Measurements from ENCODE around the gene GJA3. TPM values are rescaled to one million over a fixed set of nuclear protein-coding genes. Genes with fewer than 3 reads are reported as not detected.

GJA3 gene
- total RNA-seq, 1 donor = under 0.01 TPM

GRCh38 chr13:20193907-20194631 lies 33.2 kb upstream of the GJA3 start:
- Histone ChIP-seq H3K4me3 (ENCODE audit: insufficient read depth, low read length) (no peak overlapping the region), H3K36me3 (ENCODE audit: insufficient read depth, low read length) (no peaks in the 10 kb centered on the region), H3K79me2 (ENCODE audit: insufficient read depth, low read length) (no peaks in the 10 kb centered on the region), H3K9me3 (ENCODE audit: low read depth, low read length) (no peaks in the 10 kb centered on the region), H3K4me2 (ENCODE audit: insufficient read depth, low read length) (no peak overlapping the region), H3K27ac (ENCODE audit: low read depth, low read length) (no peak overlapping the region), H2AFZ (ENCODE audit: low read length) (no peak overlapping the region), H4K20me1 (ENCODE audit: insufficient read depth, low read length) (no peaks in the 10 kb centered on the region), H3K4me1 (ENCODE audit: insufficient read depth, low read length) (peaks cover 18% of the 10 kb centered on the region), H3K27me3 (ENCODE audit: insufficient read depth, low read length) (peaks cover 73% of the 10 kb centered on the region)
- no peak for DNase-seq (ENCODE audit: insufficient read length, low spot score, missing footprints)
- no peak for TF ChIP-seq CTCF (IDR thresholded peaks at IDR 0.05; ENCODE audit: extremely low read depth, low read depth, low read length)

- no peaks in the 10 kb centered on the region for H3K9me3 ChIP-seq (ENCODE audit: low read depth, low read length)
- peak; percentile 83 for DNase-seq (ENCODE audit: insufficient read length, low spot score, missing footprints)
- H3K27ac ChIP-seq (ENCODE audit: low read depth, low read length) = no peak overlapping the region
- no peaks in the 10 kb centered on the region for H3K79me2 ChIP-seq (ENCODE audit: insufficient read depth, low read length)
- no peak overlapping the region for H2AFZ ChIP-seq (ENCODE audit: low read length)
- H3K4me1 ChIP-seq (ENCODE audit: insufficient read depth, low read length) = peaks cover 18% of the 10 kb centered on the region
- no peak for TF ChIP-seq CTCF (IDR thresholded peaks at IDR 0.05; ENCODE audit: extremely low read depth, low read depth, low read length)
- H4K20me1 ChIP-seq (ENCODE audit: insufficient read depth, low read length) = no peaks in the 10 kb centered on the region
- H3K36me3 ChIP-seq (ENCODE audit: insufficient read depth, low read length) = no peaks in the 10 kb centered on the region
- H3K4me3 ChIP-seq (ENCODE audit: insufficient read depth, low read length) = peak overlapping the region; percentile 61
- peak overlapping the region; percentile 45 for H3K4me2 ChIP-seq (ENCODE audit: insufficient read depth, low read length)
- H3K27me3 ChIP-seq (ENCODE audit: insufficient read depth, low read length) = peaks cover 66% of the 10 kb centered on the region
Observed at GRCh38 chr13:20193162-20193906, 32.5 kb upstream of the GJA3 start.

GRCh38 chr13:20192836-20193161 lies 31.9 kb upstream of the GJA3 start, which contains the start of gene GJB2:
Gene GJB2, minus strand, starts transcription at chr13:20192938. Its CDS starts 3,357 bp downstream, at chr13:20189581.
- peaks cover 61% of the 10 kb centered on the region for H3K27me3 ChIP-seq (ENCODE audit: insufficient read depth, low read length)
- H3K4me1 ChIP-seq (ENCODE audit: insufficient read depth, low read length) = peaks cover 18% of the 10 kb centered on the region
- peak; percentile 82 for DNase-seq (ENCODE audit: insufficient read length, low spot score, missing footprints)
- TF ChIP-seq CTCF (IDR thresholded peaks at IDR 0.05; ENCODE audit: extremely low read depth, low read depth, low read length) = no peak
- H3K36me3 ChIP-seq (ENCODE audit: insufficient read depth, low read length) = no peaks in the 10 kb centered on the region
- no peak within 1 kb of the TSS for H3K27ac ChIP-seq (ENCODE audit: low read depth, low read length)
- H3K79me2 ChIP-seq (ENCODE audit: insufficient read depth, low read length) = no peaks in the 10 kb centered on the region
- H3K4me3 ChIP-seq (ENCODE audit: insufficient read depth, low read length) = peak within 1 kb of the TSS; percentile 61
- no peaks in the 10 kb centered on the region for H3K9me3 ChIP-seq (ENCODE audit: low read depth, low read length)
- H3K4me2 ChIP-seq (ENCODE audit: insufficient read depth, low read length) = peak within 1 kb of the TSS; percentile 85
- no peak within 1 kb of the TSS for H2AFZ ChIP-seq (ENCODE audit: low read length)
- no peaks in the 10 kb centered on the region for H4K20me1 ChIP-seq (ENCODE audit: insufficient read depth, low read length)

GRCh38 chr13:20192158-20192835 lies 31.4 kb upstream of the GJA3 start:
- H4K20me1 ChIP-seq (ENCODE audit: insufficient read depth, low read length) = no peaks in the 10 kb centered on the region

More at GRCh38 chr13:20192158-20192835, 31.4 kb upstream of the GJA3 start:
- Histone ChIP-seq H3K27me3 (ENCODE audit: insufficient read depth, low read length) (peaks cover 58% of the 10 kb centered on the region), H3K27ac (ENCODE audit: low read depth, low read length) (no peak overlapping the region), H3K79me2 (ENCODE audit: insufficient read depth, low read length) (no peaks in the 10 kb centered on the region), H2AFZ (ENCODE audit: low read length) (no peak overlapping the region), H3K4me3 (ENCODE audit: insufficient read depth, low read length) (peak overlapping the region; percentile 61), H3K4me2 (ENCODE audit: insufficient read depth, low read length) (peak overlapping the region; percentile 85), H3K36me3 (ENCODE audit: insufficient read depth, low read length) (no peaks in the 10 kb centered on the region), H3K9me3 (ENCODE audit: low read depth, low read length) (no peaks in the 10 kb centered on the region), H3K4me1 (ENCODE audit: insufficient read depth, low read length) (peaks cover 18% of the 10 kb centered on the region)
- TF ChIP-seq CTCF (IDR thresholded peaks at IDR 0.05; ENCODE audit: extremely low read depth, low read depth, low read length) = no peak
- peak; percentile 85 for DNase-seq (ENCODE audit: insufficient read length, low spot score, missing footprints)
